ENCODE data around the gene CEND1.

- TF ChIP-seq CTCF (IDR thresholded peaks at IDR 0.05) = no peak
- TF ChIP-seq POLR2AphosphoS5 (IDR thresholded peaks at IDR 0.05) = no peak
These were observed 42.2 kb upstream of the CEND1 start for GRCh38 chr11:831961-832528.

Measured in gastroesophageal sphincter (tissue), 3 donors.